ENCODE measurements around the gene CGAS. TPM values are rescaled to one million over a fixed set of nuclear protein-coding genes. Genes with fewer than 3 reads are reported as not detected.

Gene CGAS
- total RNA-seq, 4 donors from 2014 or later: 0.49 to 1.6 (median 1.2) TPM

GRCh38 chr6:73377225-73377624 is 74.9 kb downstream of the CGAS start:
- ATAC-seq (no peak), DNase-seq (no peak)
- no peaks in the 10 kb centered on the region for H3K27me3 ChIP-seq
- in situ Hi-C loops (cut with MboI; ENCODE audit: low sequenced_read_pairs in 4 of 4): no loop called here
- intact Hi-C loops (cut with DNase I; ENCODE audit: low total_unique reads): no loop called here
- no peaks in the 10 kb centered on the region for H3K36me3 ChIP-seq
- TF ChIP-seq POLR2A (IDR thresholded peaks at IDR 0.05) (no peak), CTCF (IDR thresholded peaks at IDR 0.05 in 4 of 5, conservative IDR thresholded peaks at IDR 0.05 in 1 of 5) (no peak)
- H3K4me1 ChIP-seq: no peaks in the 10 kb centered on the region
- H3K9me3 ChIP-seq: no peaks in the 10 kb centered on the region
- no peak overlapping the region for H3K4me3 ChIP-seq
- no peak overlapping the region for H3K27ac ChIP-seq

GRCh38 chr6:73375216-73375615 is 76.9 kb downstream of the CGAS start:
- no peak overlapping the region for H3K27ac ChIP-seq
- H3K36me3 ChIP-seq: no peaks in the 10 kb centered on the region
- no peaks in the 10 kb centered on the region for H3K4me1 ChIP-seq
- no peak for DNase-seq
- intact Hi-C loops (cut with DNase I; ENCODE audit: low total_unique reads) (no loop called here), in situ Hi-C loops (cut with MboI; ENCODE audit: low sequenced_read_pairs in 4 of 4) (no loop called here)
- H3K4me3 ChIP-seq: no peak overlapping the region
- ATAC-seq: no peak
- H3K27me3 ChIP-seq: no peaks in the 10 kb centered on the region
- no peak for TF ChIP-seq POLR2A (IDR thresholded peaks at IDR 0.05)
- TF ChIP-seq CTCF (IDR thresholded peaks at IDR 0.05 in 4 of 5, conservative IDR thresholded peaks at IDR 0.05 in 1 of 5): no peak
- H3K9me3 ChIP-seq: no peaks in the 10 kb centered on the region

Other genes starting within 250 kb of the CGAS start
- not detected for gene KHDC1L, start 226.8 kb downstream of the CGAS start, total RNA-seq
- gene KHDC1, start 189.1 kb downstream of the CGAS start, total RNA-seq: not detected
- not detected for gene DPPA5, start 98.0 kb downstream of the CGAS start, total RNA-seq
- gene KHDC3L, start 89.6 kb downstream of the CGAS start, total RNA-seq: not detected
- not detected for gene OOEP, start 82.4 kb downstream of the CGAS start, total RNA-seq
- gene DDX43, start 57.5 kb downstream of the CGAS start, total RNA-seq: 1 to 10 TPM in 1 of 4 donors, not detected in 3; 1.1 TPM
- 10 to 100 TPM; 16.4 to 43.4 (median 21.9) TPM for gene MTO1, start 9.4 kb upstream of the CGAS start, total RNA-seq
- 1,000 to 10,000 TPM in 3 of 4 donors, 100 to 1,000 TPM in 1; 846 to 1,271 (median 1,198) TPM for gene EEF1A1, start 68.7 kb upstream of the CGAS start, total RNA-seq
- 10 to 100 TPM in 1 of 4 donors, 1 to 10 TPM in 3; 2.6 to 11.5 (median 5.4) TPM for gene SLC17A5, start 201.7 kb upstream of the CGAS start, total RNA-seq
- gene CD109, start 243.9 kb upstream of the CGAS start, total RNA-seq: 1 to 10 TPM; 1.3 to 3.8 (median 2.8) TPM